ENCODE results near the gene ZNRF1.
A peak's percentile ranks its signal among the peaks of the same experiment; 100 is the strongest.
"Not testable (repeated sequence)": the region's sequence is repeated elsewhere in the genome, so short reads cannot be mapped to it uniquely, and the experiment has no call there.

Gene ZNRF1

DNA sequence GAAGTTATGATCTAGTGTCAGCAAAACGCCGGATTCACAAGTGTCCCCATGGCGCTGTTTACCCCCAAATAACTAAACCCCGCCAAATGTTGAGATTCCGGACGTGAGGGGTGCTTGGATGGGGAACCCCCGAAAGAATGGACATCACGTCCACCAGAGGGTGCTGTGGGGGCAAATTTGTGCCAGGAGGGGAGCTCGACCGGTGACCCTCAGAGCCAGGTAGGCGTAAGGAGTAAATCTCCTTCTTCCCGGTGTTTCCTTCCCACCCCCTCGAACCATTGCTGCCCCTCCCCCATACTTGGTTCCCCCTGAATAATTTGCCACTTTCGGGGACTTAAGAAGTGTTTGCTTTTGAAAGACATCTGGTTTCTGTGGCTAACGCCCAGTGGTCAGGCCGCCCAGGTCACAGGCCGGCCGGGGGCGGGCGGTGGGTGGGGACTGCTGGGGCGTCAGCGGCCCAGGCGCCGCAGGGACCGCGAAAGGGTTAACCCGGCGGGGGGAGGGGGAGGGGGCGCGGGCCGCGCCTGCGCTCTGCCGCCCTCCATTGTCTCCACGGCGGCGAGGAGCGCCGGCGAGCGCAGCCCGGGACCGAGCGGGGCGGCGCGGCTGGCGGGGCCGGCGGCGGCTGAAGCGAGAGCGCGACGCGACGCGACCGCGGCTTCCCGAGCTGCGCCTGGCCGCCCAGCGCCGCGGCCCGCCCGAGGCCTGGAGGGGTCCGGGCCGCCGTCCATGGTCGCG lies at the start of gene ZNRF1:
Gene ZNRF1, plus strand, starts transcription at position 544 of the 738 bp plus-strand sequence. CDS start 648 bp downstream, outside the sequence.
- DNase-seq (ENCODE audit: low spot score): peak; percentile 96

GRCh38 chr16:74949309-74949708 lies 49.5 kb upstream of the ZNRF1 start:
- DNase-seq (ENCODE audit: low spot score): no peak

DNA sequence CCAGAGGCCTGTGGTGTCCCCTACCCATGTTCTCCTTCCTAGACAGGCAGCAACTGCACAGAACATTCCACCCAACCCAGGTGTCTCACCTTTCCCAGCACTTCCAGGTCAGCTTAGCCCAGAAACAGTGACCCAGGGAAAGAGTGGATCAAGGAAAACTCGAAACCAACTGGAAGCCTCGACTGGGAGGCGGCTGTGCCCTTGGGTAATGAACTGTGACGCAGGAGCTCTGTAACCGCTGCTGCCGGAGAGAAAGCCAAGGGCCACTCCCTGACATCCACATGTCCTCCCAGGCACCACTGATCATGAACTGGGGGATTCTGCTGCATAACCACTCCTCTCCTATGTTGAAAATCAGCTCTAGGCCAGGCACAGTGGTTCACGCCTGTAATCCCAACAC lies 48.3 kb upstream of the ZNRF1 start:
- no peak for DNase-seq (ENCODE audit: low spot score)

- no peak for DNase-seq (ENCODE audit: low spot score)
Measured at GRCh38 chr16:74951206-74951605, 47.6 kb upstream of the ZNRF1 start.

DNA sequence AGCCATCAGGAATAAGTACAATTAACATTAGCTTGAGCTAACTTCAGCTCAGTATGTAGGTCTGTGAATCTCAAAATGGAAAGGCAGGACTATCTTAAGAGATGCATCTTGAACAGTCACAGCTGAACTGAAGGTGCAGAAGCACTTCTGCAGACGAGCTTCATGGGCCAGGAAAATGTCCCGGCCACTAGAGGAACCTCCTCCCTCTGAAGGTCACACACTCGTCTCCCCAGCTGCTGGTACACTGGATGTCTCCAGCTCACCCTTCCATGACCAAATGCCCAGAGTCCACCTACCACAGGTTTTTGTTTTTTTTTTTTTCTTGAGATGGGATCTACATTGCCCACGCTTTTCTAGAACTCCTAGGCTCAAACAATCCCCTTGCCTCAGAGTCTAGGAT lies 47.1 kb upstream of the ZNRF1 start:
- no peak for DNase-seq (ENCODE audit: low spot score)

GRCh38 chr16:74954763-74955162 lies 44.1 kb upstream of the ZNRF1 start:
- no peak for DNase-seq (ENCODE audit: low spot score)

GRCh38 chr16:74973304-74973703 lies 25.5 kb upstream of the ZNRF1 start:
- DNase-seq (ENCODE audit: low spot score): no peak

- DNase-seq (ENCODE audit: low spot score): no peak
Measured at GRCh38 chr16:74975591-74975990, 23.2 kb upstream of the ZNRF1 start.

DNA sequence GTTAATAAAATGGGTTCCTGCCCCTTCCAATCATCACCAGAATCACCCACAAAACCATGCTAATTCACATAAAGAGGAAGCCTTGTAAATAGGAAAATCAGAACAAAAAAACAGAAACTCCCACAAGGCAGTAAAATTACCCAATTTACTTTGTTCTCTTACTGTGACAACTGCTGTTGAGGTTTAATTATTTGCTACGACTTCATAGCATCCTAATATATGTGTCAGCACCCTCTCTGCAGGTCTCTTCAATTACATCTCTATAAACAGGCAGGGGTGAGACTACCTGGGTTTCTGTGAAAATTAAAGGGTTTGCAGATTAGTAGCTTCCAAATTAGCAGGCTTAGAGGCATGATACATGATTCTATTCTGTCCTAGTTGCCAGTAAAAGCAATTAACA lies 16.6 kb upstream of the ZNRF1 start:
- DNase-seq (ENCODE audit: low spot score): no peak

- DNase-seq (ENCODE audit: low spot score): no peak
Measured at GRCh38 chr16:74984194-74984528, 14.7 kb upstream of the ZNRF1 start.

DNA sequence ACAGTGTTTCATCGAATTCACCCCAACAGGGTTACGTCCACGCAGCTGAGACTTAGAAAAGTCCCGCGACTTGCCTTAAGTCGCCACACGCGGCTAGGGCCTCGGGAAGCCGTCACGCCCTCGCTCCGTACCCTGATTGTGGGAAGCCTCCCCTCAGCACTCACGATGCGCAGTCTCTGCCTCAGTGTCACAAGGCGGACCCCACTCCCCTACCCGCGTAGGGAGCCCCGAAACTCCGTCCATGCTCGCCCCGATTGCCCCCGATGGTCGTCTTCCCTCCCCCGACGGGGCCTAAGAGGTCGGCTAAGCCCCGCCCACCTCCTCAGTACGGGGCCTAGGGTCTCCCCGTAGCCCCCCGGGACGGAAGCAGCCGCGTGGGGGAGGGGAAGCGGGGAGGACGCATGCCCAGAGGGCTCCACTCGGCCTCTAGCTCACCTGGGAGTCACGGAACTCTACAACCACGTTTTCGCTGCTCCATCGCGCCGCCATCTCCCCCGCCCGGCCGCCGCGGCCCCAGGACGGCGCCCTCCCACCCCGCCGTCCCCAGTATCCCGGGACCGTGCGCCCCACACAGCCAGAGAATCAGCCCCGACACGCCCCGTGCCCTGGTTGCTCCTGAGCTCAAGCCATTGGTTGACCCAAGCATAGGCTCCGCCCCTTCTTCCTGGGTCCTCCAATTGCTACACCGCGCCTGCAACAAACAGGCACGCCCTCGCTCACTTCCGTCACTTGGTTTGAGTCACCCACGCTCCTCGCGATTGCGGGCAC lies 14.1 kb upstream of the ZNRF1 start, which contains the start of gene WDR59:
Gene WDR59, minus strand, starts transcription at position 595 of the 768 bp plus-strand sequence. Its CDS starts 106 bp downstream, at position 489.
- peak; percentile 97 for DNase-seq (ENCODE audit: low spot score)

DNA sequence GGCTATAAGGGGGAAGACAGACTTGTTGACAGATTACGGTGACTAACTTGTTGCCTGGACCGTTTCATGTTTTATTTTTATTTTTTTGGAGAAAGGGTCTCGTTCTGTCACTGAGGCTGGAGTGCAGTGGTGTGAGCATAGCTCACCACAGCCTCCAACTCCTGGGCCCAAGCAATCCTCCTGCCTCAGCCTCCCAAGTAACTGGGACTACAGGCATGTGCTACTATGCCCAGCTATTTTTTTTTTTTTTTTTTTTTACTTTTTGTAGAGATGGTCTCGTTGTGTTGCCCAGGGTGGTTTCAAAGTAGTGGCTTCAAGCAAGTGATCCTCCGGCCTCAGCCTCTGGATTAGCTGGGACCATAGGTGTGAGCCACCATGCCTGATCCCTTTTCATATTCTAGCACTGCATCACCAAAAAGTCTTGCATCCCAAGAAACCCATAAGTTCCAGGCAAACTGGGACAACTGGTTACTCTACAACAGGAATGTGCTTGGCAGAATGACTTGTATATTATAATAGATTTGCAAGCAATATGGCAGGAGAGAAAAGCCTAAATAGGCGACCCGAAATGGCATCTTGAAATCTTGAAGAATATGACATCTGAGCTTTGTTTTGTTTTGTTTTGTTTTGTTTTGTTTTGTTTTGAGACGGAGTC lies 11.7 kb upstream of the ZNRF1 start:
- DNase-seq (ENCODE audit: low spot score): no peak

DNA sequence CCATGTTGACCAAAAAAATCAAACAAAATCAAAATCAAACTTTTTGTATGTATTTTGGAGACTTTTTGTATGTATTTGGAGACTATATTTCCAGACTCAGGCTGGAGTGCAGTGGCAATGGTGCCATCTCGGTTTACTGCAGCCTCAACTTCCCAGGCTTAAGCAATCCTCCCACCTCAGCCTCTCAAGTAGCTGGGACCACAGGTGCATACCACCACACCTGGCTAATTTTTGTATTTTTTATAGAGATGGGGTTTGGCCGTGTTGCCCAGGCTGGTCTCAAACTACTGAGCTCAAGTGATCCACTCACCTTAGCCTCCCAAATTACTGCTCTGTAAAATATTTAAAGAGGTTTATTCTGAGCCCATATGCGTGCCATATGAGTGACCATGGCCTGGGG lies 9.0 kb upstream of the ZNRF1 start:
- not testable (repeated sequence) for DNase-seq (ENCODE audit: low spot score)

GRCh38 chr16:74990832-74991231 lies 8.0 kb upstream of the ZNRF1 start:
- no peak for DNase-seq (ENCODE audit: low spot score)

DNA sequence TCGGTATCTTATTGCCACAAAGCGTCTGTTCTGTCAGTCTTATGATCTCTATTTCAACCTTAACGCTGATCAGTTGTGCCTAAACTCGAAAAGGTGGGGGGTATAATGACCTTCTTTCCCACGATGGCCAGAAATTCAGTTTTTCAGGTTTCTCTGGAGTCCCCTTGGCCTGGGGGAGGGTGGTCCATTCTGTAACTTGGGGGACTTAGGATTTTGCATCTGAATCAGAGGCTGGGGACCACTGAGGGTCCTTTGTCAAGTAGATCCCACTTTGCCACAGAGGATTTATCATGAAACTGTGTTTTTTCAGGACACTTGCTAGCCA lies 7.6 kb upstream of the ZNRF1 start:
- DNase-seq (ENCODE audit: low spot score): no peak

DNA sequence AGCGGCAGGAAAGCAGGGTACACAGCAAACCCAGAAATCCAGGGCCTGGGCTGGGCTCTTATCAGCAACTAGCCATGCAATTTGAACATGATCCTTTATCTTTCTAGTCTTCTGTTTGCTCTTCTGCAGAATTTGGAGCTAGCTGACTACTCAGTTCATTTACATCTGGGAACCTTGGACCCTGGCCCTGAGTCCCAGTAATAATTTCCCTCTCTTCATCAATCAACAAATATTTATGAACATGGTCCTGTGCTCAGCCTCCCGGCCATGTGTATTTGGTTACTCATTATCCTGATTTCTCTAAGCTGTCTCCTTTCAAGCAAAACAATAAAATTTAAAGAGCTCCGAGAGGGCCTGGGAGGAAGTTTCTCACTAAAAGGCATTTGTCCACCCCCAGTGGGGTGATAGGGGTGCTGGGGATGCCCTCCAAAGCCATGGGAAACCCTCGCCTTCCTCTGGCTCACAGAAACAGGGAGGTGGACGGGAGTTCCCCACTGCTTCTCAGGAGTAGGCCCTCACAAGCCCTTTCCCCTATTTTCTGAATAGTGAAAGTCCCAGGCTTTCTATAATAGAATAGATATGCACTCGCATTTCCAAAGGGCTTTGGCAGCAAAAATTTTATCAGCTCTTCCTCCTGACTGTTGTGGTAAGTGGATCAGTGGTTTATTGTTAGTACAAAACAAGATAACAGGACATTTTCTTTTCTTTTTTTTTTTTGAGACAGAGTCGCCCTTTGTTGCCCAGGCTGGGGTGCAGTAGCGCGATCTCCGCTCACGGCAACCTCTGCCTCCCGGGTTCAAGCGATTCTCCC lies 7.0 kb upstream of the ZNRF1 start:
- no peak for DNase-seq (ENCODE audit: low spot score)

DNA sequence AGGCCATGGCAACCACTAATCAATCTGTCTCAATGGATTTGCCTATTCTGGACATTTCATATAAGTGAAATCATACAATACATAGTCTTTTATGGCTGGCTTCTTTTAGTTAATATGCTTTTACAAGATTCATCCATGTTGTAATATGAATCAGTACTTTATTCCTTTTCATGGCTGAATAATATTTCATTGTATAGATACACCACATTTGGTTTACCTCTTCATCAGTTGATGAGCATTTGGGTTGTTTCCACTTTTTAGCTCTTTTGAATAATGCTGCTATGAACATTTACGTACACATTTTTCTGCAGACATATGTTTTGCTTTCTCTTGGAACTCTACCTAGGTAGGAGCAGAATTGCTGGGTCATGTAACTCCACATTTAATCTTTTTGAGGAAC lies 2.8 kb upstream of the ZNRF1 start:
- DNase-seq (ENCODE audit: low spot score): no peak

GRCh38 chr16:74997042-74997491 lies 1.8 kb upstream of the ZNRF1 start:
- no peak for DNase-seq (ENCODE audit: low spot score)

DNA sequence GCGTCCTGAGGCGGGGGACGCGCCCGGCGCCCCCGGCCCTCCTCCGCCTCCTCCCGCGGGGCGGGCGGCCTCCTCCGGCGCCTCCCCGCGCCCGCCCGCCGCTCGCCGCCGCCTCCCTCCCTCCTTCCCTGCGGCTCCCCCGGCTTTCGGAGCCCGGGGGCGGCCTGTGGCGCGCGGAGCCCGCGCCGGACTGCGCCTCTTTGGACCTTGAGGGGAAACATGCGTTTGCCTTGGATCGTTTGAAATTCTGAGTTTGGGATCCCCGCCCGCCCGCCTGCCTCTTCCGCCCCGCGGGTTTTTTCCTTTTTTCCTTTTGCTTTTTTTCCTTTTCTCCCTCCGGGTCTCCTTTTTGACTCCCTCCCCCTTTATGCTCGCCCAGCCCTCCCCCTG lies 390 bp downstream of the ZNRF1 start:
- DNase-seq (ENCODE audit: low spot score): no peak

DNA sequence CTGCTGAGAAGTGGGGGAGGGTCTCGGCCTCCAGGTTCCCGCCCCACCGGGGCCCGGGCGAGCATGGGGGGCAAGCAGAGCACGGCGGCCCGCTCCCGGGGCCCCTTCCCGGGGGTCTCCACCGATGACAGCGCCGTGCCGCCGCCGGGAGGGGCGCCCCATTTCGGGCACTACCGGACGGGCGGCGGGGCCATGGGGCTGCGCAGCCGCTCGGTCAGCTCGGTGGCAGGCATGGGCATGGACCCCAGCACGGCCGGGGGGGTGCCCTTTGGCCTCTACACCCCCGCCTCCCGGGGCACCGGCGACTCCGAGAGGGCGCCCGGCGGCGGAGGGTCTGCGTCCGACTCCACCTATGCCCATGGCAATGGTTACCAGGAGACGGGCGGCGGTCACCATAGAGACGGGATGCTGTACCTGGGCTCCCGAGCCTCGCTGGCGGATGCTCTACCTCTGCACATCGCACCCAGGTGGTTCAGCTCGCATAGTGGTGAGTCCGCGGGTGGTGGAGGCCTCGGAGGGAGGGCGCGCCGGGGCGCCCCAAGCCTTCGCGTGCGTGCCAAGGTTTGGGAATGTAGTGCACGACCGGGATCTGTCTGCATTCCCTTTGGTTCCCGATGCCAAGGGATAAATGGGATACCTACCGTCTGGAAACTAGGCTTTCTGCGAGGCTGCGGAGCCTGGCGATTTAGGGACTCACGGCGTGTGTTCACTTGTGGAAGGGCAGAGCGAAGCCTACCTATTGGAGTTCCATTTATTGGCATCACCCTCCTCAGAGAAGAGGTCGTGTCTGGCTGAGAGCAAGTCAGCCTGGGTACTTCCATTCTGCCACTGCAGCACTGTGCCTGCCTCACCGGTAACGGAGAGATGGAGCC lies 1.0 kb downstream of the ZNRF1 start:
- peak; percentile 76 for DNase-seq (ENCODE audit: low spot score)

DNA sequence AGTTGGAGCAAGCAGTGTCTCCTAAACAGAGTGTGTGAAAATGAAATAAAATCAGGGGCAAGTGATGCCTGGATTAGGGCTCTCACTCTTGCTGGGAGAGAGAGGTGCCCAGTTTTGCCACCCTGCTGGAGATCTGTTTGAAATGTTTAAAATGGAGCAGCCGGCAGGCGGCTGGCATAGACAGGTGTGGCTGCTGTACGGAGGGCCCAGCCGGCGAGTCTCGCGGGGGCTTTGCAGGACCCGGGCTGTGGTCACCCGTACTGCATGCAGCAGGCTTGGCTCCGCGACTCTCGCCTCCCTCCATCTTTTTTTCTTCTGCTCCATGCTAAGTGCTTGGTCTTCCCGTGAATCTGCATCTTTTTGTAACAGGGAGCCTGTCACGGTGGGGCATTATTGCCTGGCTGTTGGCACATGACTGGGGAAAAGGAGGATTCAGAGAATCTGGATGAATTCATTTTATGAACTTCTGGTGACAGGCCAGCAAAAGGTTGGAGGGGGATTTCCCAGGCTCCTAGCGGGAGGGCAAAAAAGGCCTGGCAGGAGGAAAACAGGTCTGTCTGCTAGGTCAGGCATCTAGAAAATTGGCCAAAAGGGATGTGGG lies 1.8 kb downstream of the ZNRF1 start:
- peak; percentile 50 for DNase-seq (ENCODE audit: low spot score)

Measured in iPS-NIHi11 (cell line).